A204.1 (cell line): ENCODE data around the gene MTHFR.

Source experiments
- FAIRE-seq: peaks from 2 replicates; lab custom pipeline; 2012; peaks lifted over from hg19 to GRCh38; lab: Jason Lieb, UNC

Gene MTHFR

GRCh38 chr1:11753555-11754208 is 52.1 kb downstream of the MTHFR start:
- no peak for FAIRE-seq

- FAIRE-seq, result no peak
These were observed 53.2 kb downstream of the MTHFR start for GRCh38 chr1:11752359-11753088.

- FAIRE-seq, result no peak
These were observed 54.7 kb downstream of the MTHFR start for GRCh38 chr1:11751087-11751486.

- no peak for FAIRE-seq
These were observed 55.8 kb downstream of the MTHFR start for GRCh38 chr1:11749996-11750395.

- no peak for FAIRE-seq
These were observed 56.5 kb downstream of the MTHFR start for GRCh38 chr1:11749203-11749689.

- FAIRE-seq, result no peak
These were observed 57.2 kb downstream of the MTHFR start for GRCh38 chr1:11748294-11749202.

GRCh38 chr1:11746795-11747487 is 58.8 kb downstream of the MTHFR start:
- no peak for FAIRE-seq

GRCh38 chr1:11746092-11746491 is 59.7 kb downstream of the MTHFR start:
- FAIRE-seq, result no peak

- no peak for FAIRE-seq
These were observed 61.5 kb downstream of the MTHFR start for GRCh38 chr1:11744287-11744686.

- no peak for FAIRE-seq
These were observed 63.7 kb downstream of the MTHFR start for GRCh38 chr1:11741919-11742558.

- FAIRE-seq, result no peak
These were observed 64.3 kb downstream of the MTHFR start for GRCh38 chr1:11741482-11741881.

GRCh38 chr1:11740258-11741192 is 65.2 kb downstream of the MTHFR start:
- no peak for FAIRE-seq

GRCh38 chr1:11738783-11739182 is 67.0 kb downstream of the MTHFR start:
- no peak for FAIRE-seq

- no peak for FAIRE-seq
These were observed 67.7 kb downstream of the MTHFR start for GRCh38 chr1:11738096-11738495.

- no peak for FAIRE-seq
These were observed 68.8 kb downstream of the MTHFR start for GRCh38 chr1:11736746-11737639.

- no peak for FAIRE-seq
These were observed 69.7 kb downstream of the MTHFR start, which contains the start of gene AGTRAP for GRCh38 chr1:11735854-11736745. TSS of gene AGTRAP (plus strand) at chr1:11736136. CDS start at chr1:11736209, 73 bp downstream.
